ENCODE results near the gene BDH1. TPM values are rescaled to one million over a fixed set of nuclear protein-coding genes. Genes with fewer than 3 reads are reported as not detected.
"Not testable (repeated sequence)": the region's sequence is repeated elsewhere in the genome, so short reads cannot be mapped to it uniquely, and the experiment has no call there.

Gene BDH1
- total RNA-seq, 1 donor from 2014 or later, result 6.6 TPM

GRCh38 chr3:197486861-197487260 lies 68.9 kb downstream of the BDH1 start:
- no peak for DNase-seq (ENCODE audit: low read depth)

- DNase-seq (ENCODE audit: low read depth), result no peak
These were observed 70.6 kb downstream of the BDH1 start for GRCh38 chr3:197485143-197485542.

GRCh38 chr3:197484204-197484901 lies 71.4 kb downstream of the BDH1 start:
- no peak for DNase-seq (ENCODE audit: low read depth)

GRCh38 chr3:197482001-197482400 lies 73.8 kb downstream of the BDH1 start:
- DNase-seq (ENCODE audit: low read depth), result peak; percentile 61

GRCh38 chr3:197480320-197480719 lies 75.4 kb downstream of the BDH1 start:
- no peak for DNase-seq (ENCODE audit: low read depth)

- DNase-seq (ENCODE audit: low read depth), result peak; percentile 97
These were observed 76.8 kb downstream of the BDH1 start for GRCh38 chr3:197478746-197479668.

GRCh38 chr3:197477816-197478215 lies 78.0 kb downstream of the BDH1 start:
- DNase-seq (ENCODE audit: low read depth), result not testable (repeated sequence)

- no peak for DNase-seq (ENCODE audit: low read depth)
These were observed 79.7 kb downstream of the BDH1 start for GRCh38 chr3:197475997-197476525.

GRCh38 chr3:197475514-197475913 lies 80.3 kb downstream of the BDH1 start:
- no peak for DNase-seq (ENCODE audit: low read depth)

GRCh38 chr3:197472151-197472550 lies 83.6 kb downstream of the BDH1 start:
- DNase-seq (ENCODE audit: low read depth), result no peak

- DNase-seq (ENCODE audit: low read depth), result peak; percentile 55
These were observed 84.4 kb downstream of the BDH1 start for GRCh38 chr3:197471221-197472010.

- peak; percentile 87 for DNase-seq (ENCODE audit: low read depth)
These were observed 86.8 kb downstream of the BDH1 start for GRCh38 chr3:197468866-197469382.

GRCh38 chr3:197468167-197468566 lies 87.6 kb downstream of the BDH1 start:
- no peak for DNase-seq (ENCODE audit: low read depth)

GRCh38 chr3:197466586-197467399 lies 89.0 kb downstream of the BDH1 start:
- peak; percentile 57 for DNase-seq (ENCODE audit: low read depth)

- no peak for DNase-seq (ENCODE audit: low read depth)
These were observed 89.7 kb downstream of the BDH1 start for GRCh38 chr3:197465996-197466549.

- no peak for DNase-seq (ENCODE audit: low read depth)
These were observed 90.4 kb downstream of the BDH1 start for GRCh38 chr3:197465197-197465995.

- no peak for DNase-seq (ENCODE audit: low read depth)
These were observed 91.0 kb downstream of the BDH1 start for GRCh38 chr3:197464794-197465193.

GRCh38 chr3:197463279-197463678 lies 92.5 kb downstream of the BDH1 start:
- peak; percentile 51 for DNase-seq (ENCODE audit: low read depth)

- no peak for DNase-seq (ENCODE audit: low read depth)
These were observed 93.0 kb downstream of the BDH1 start for GRCh38 chr3:197462808-197463207.

GRCh38 chr3:197460639-197461038 lies 95.1 kb downstream of the BDH1 start:
- no peak for DNase-seq (ENCODE audit: low read depth)
